Measurements from ENCODE around the gene MEGF9.

GRCh38 chr9:120724757-120725400 lies 10.6 kb upstream of the MEGF9 start:
- TF ChIP-seq EZH2phosphoT487 (conservative IDR thresholded peaks at IDR 0.05; ENCODE audit: low read length): no peak
- no peak for TF ChIP-seq CTCF (IDR thresholded peaks at IDR 0.05; ENCODE audit: insufficient read depth, low read length, poor library complexity, severe bottlenecking)

All from SU-DHL-6 (cell line).